Effector memory CD8-positive, alpha-beta T cell (primary cell): ENCODE data around the gene C19orf25.

Experiments
- ATAC-seq: fragments of 150-1000 bp; cut with Tn5 transposase; replicated peaks from 2 replicates; pipeline ENCODE4 v1.10.0; 2021; ENCODE audit warnings: mild to moderate bottlenecking, moderate library complexity
- DNase-seq, 3 experiments: peaks; one replicate each; pipeline ENCODE4 v3.0.0; 2021
- H3K27ac Mint-ChIP-seq, 2 donors: one replicate each; pipeline ENCODE4 v1.8.0; 2022; ENCODE audit warnings: mild to moderate bottlenecking in 2 of 2, mixed read lengths in 2 of 2, moderate library complexity in 2 of 2
- H3K27me3 Mint-ChIP-seq, 2 donors: one replicate each; pipeline ENCODE4 v1.8.0; 2022; ENCODE audit warnings: mixed read lengths in 2 of 2
- H3K36me3 Mint-ChIP-seq: one replicate; pipeline ENCODE4 v1.8.0; 2022; ENCODE audit warnings: mild to moderate bottlenecking, moderate library complexity, mixed read lengths; ENCODE audit not compliant: insufficient read depth
- H3K4me1 Mint-ChIP-seq, 2 donors: one replicate each; pipeline ENCODE4 v1.8.0; 2022; ENCODE audit warnings: low read depth in 2 of 2, mixed read lengths in 2 of 2
- H3K4me3 Mint-ChIP-seq, 2 donors: one replicate each; pipeline ENCODE4 v1.8.0; 2022; ENCODE audit warnings: mild to moderate bottlenecking in 2 of 2, mixed read lengths in 2 of 2, moderate library complexity in 2 of 2
- H3K9me3 Mint-ChIP-seq, 2 donors: one replicate each; pipeline ENCODE4 v1.8.0; 2022; ENCODE audit warnings: mixed read lengths in 2 of 2

The C19orf25 gene

DNA sequence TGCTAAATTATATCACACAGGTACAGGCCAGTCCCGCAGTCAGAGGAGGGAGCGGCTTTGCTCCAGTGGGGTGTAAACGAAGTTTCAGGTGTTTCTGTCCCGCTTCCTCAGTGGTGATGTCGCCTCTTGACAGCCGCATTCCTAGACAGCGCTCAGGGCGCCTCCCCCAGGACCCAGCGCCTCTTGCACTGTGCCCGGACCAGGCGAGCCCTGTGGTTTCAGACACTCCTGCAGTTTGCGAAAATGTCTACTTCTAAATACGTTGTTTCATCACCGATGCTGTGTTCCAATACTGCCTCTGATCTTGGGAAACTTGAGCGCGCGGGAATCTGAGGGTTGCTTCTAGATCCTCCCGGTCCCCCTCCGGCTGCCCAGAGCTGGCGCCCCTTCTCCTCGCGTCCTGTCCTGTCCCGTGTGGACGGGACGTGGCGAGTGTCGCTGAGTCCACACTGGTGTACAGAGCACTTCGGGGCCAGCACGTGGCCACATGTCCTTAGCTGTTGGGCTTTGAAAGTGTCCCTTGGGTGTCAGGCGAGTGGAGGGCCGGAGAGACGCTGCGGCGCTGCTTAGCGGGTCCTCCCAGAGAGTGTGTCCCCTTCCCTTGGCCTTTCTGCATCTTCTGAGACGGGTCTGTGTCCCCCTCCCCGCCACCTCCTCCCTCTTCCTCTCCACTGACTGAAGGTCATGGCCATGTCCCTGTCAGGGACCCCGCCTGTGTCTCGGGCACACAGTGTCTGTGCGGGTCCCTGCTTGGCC, 55.4 kb downstream of the C19orf25 start:
- ATAC-seq, result no peak
- DNase-seq, result no peak
- H3K4me3 Mint-ChIP-seq, result no peak overlapping the region
- H3K27ac Mint-ChIP-seq, result peak overlapping the region; percentile 33 to 35
- no peaks in the 10 kb centered on the region for H3K27me3 Mint-ChIP-seq
- no peaks in the 10 kb centered on the region for H3K9me3 Mint-ChIP-seq
- peaks cover 86% of the 10 kb centered on the region for H3K36me3 Mint-ChIP-seq
- peaks cover 0 to 3% of the 10 kb centered on the region in 2 donors for H3K4me1 Mint-ChIP-seq
